ENCODE results near the gene MCAT.

MCAT gene

DNA sequence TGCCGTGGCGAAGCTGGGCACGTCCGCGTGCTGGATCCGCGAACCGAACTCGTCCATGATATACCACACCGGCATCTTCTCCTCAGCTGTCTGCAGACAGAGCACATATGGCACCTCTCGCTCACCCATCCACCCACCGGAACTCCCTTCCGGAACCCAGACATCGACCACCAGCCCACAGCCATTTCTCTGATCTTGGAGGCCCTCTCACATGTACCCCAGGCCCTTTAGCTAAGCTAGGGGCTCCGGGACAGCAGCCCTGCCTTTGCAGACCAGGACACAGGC, 36.7 kb upstream of the MCAT start:
- TF ChIP-seq, protein P1, sequence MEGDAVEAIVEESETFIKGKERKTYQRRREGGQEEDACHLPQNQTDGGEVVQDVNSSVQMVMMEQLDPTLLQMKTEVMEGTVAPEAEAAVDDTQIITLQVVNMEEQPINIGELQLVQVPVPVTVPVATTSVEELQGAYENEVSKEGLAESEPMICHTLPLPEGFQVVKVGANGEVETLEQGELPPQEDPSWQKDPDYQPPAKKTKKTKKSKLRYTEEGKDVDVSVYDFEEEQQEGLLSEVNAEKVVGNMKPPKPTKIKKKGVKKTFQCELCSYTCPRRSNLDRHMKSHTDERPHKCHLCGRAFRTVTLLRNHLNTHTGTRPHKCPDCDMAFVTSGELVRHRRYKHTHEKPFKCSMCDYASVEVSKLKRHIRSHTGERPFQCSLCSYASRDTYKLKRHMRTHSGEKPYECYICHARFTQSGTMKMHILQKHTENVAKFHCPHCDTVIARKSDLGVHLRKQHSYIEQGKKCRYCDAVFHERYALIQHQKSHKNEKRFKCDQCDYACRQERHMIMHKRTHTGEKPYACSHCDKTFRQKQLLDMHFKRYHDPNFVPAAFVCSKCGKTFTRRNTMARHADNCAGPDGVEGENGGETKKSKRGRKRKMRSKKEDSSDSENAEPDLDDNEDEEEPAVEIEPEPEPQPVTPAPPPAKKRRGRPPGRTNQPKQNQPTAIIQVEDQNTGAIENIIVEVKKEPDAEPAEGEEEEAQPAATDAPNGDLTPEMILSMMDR (IDR thresholded peaks at IDR 0.05; ENCODE audit: low read depth, low read length, missing control alignments) = no peak
- in situ Hi-C loops (cut with HindIII; ENCODE audit: low sequenced_read_pairs) = no loop called here
- DNase-seq (ENCODE audit: low read depth) = no peak
- no peak overlapping the region for H3K4me3 ChIP-seq (ENCODE audit: low read depth, low read length)

DNA sequence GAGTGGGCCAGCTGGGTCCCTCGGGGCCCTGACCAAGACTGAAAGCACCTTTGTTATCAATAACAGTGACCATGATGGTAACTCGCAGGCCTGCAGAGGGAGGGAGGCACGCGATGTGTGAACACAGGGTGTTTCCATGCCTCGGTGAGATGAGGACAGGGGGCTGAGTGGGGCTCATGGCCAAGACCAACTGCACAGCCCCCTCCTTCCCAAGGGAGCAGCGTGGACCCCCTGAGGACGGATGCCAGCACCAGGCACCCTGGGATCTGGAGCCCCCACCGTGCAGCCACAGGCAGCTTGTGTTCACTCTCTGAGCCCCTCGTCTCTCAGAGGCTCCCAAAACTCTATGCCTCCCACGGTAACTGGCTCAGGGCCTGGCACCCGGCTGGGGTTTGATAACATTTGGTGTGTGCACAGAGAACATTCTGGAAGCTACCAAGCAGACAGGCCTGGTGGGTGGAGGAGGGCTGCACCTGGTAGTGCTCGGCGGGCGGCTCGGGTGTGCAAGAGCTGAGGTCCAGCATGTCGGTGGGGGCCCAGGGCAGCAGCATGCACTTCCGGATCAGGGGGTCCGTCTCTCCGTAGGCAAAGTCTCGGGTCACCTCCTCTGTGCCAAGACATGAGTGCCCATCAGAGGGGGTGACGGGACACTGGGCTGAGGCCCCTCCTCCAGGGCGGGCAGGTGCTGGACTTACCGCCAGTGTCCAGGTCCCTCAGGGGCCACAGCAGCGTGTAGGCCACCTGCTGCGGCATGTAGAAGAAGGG, 36.1 kb upstream of the MCAT start:
- no peak overlapping the region for H3K4me3 ChIP-seq (ENCODE audit: low read depth, low read length)
- DNase-seq (ENCODE audit: low read depth) = no peak
- in situ Hi-C loops (cut with HindIII; ENCODE audit: low sequenced_read_pairs) = no loop called here
- TF ChIP-seq, protein P1 (IDR thresholded peaks at IDR 0.05; ENCODE audit: low read depth, low read length, missing control alignments) = no peak

DNA sequence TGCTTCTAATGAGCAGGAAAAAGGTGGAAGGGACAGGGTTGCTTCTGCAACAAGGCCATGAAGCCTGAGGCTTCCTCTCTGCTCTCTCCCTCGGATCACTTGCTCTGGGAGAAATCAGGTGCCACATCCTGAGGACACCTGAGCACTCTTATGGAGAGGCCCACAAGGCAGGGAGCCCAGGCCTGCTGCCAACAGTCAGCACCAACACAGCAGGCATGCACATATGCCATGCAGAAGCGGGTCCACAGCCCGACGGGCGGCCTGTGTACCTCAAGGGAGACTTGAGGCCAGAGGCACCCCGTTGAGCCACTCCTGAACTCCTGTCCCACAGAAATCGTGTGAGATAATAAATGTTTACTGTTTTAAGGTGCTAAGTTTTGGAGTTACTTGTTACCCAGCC, 34.3 kb upstream of the MCAT start:
- in situ Hi-C loops (cut with HindIII; ENCODE audit: low sequenced_read_pairs) = no loop called here
- no peak overlapping the region for H3K4me3 ChIP-seq (ENCODE audit: low read depth, low read length)
- TF ChIP-seq, protein P1 (IDR thresholded peaks at IDR 0.05; ENCODE audit: low read depth, low read length, missing control alignments) = no peak
- no peak for DNase-seq (ENCODE audit: low read depth)

DNA sequence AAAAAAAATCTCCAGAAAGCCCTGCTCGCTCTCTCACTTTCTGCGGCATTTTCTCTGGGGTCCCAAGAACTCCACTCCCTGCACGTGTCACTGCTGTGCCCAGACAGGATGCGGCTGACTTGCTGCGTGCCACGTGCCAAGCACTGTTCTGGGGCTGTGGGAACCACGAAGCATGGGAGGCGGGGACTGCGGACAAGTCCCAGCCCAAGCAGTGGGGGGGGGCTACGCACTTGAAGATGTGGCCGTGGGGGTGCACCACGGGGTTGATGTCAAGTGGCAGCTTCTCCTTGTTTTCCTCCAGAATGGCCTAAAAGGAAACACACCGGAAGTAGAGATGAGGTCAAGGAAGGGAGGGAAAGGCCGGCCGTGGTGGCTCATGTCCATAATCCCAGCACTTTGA, 32.9 kb upstream of the MCAT start:
- TF ChIP-seq, protein P1 (IDR thresholded peaks at IDR 0.05; ENCODE audit: low read depth, low read length, missing control alignments) = no peak
- no peak overlapping the region for H3K4me3 ChIP-seq (ENCODE audit: low read depth, low read length)
- no peak for DNase-seq (ENCODE audit: low read depth)
- in situ Hi-C loops (cut with HindIII; ENCODE audit: low sequenced_read_pairs) = no loop called here

DNA sequence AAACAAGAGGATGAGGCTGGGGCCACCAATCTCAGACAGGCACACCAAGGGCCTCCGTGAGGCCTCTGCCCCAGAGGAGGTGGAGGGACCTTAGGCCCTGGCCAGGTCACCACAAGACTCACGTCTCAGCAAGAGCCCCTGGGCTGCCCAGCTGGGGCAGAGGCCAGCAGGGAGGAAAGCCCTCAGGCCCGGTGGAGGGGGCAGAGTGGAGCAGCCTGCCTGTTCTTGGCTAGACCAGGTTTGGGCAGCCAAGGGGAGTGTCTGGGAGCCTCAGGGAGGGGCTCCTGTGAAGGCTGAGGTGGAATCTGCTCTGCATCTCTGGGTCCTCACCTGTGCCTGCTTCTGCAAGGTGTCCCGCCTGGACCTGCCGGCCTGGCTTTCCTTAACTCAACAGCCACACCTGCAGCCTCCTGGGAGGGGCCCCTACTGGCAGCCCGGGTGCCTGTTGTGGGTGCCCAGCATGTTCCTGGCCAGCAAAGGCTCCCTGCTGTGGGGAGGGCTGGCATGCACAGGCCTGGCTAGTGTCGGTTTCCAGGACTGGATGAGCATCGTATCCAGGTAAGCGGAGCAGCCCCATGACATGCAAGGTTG, 31.8 kb upstream of the MCAT start:
- in situ Hi-C loops (cut with HindIII; ENCODE audit: low sequenced_read_pairs) = no loop called here
- TF ChIP-seq, protein P1 (IDR thresholded peaks at IDR 0.05; ENCODE audit: low read depth, low read length, missing control alignments) = no peak
- H3K4me3 ChIP-seq (ENCODE audit: low read depth, low read length) = no peak overlapping the region
- DNase-seq (ENCODE audit: low read depth) = no peak

DNA sequence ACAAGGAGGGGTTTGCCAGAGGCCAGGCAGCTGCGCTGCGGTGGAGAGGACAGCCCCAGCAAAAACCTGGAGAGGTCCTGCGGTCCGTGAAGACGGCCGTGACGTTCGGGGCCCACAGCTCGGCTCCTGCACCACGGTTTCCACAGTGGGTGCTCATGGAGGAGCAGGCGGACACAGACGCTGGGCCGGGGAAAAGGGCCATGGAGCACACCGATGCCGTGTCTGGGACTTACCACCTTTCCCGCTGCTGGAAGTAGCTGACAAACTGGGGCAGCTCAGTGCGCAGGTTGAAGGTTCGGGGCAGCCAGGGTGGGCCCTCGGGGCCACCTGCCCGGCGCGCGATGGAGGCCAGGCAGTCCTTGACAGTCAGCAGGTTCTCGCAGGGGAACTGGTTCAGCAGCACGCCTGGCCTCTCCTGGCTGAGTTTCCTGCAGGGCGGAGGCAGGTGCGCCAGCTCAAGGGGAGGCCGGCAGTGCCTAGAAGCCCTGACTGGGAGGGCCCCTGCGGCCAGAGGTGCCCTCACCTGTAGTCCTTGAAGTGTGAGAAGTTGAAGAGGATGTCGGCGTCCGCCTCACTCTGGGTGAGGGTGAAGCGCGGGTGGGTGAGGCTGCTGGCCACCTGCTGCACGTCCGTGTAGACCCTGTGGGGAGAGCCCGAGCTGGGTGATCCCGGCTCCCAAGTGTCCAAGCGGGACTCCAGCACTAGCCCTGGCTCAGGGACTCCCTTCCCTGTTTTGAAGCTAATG, 30.9 kb upstream of the MCAT start:
- TF ChIP-seq, protein P1 (IDR thresholded peaks at IDR 0.05; ENCODE audit: low read depth, low read length, missing control alignments) = no peak
- DNase-seq (ENCODE audit: low read depth) = no peak
- no peak overlapping the region for H3K4me3 ChIP-seq (ENCODE audit: low read depth, low read length)
- in situ Hi-C loops (cut with HindIII; ENCODE audit: low sequenced_read_pairs) = no loop called here

All from astrocyte of the cerebellum (primary cell).